ENCODE results near the gene SPATA13.

SPATA13 gene

GRCh38 chr13:24264976-24265375, 104.5 kb downstream of the SPATA13 start:
- Histone ChIP-seq H3K4me3 (ENCODE audit: low read depth in 1 of 2, low read length in 2 of 2) (no peak overlapping the region), H3K27ac (ENCODE audit: low read length) (no peak overlapping the region), H3K9me3 (ENCODE audit: control insufficient read depth in 1 of 2, low read length in 2 of 2) (no peaks in the 10 kb centered on the region), H3K4me1 (ENCODE audit: control insufficient read depth in 1 of 2, insufficient read depth in 2 of 2, low read length in 2 of 2) (no peaks in the 10 kb centered on the region), H3K27me3 (ENCODE audit: low read depth, low read length) (no peaks in the 10 kb centered on the region), H3K36me3 (ENCODE audit: control insufficient read depth in 1 of 2, insufficient read depth in 2 of 2, low read length in 2 of 2) (no peaks in the 10 kb centered on the region)

- no peak overlapping the region for H3K4me3 ChIP-seq (ENCODE audit: low read depth in 1 of 2, low read length in 2 of 2)
- H3K9me3 ChIP-seq (ENCODE audit: control insufficient read depth in 1 of 2, low read length in 2 of 2) = no peaks in the 10 kb centered on the region
- no peak overlapping the region for H3K27ac ChIP-seq (ENCODE audit: low read length)
- no peaks in the 10 kb centered on the region for H3K36me3 ChIP-seq (ENCODE audit: control insufficient read depth in 1 of 2, insufficient read depth in 2 of 2, low read length in 2 of 2)
- H3K4me1 ChIP-seq (ENCODE audit: control insufficient read depth in 1 of 2, insufficient read depth in 2 of 2, low read length in 2 of 2) = peaks cover 0 to 4% of the 10 kb centered on the region in 2 donors
- H3K27me3 ChIP-seq (ENCODE audit: low read depth, low read length) = no peaks in the 10 kb centered on the region
Observed at GRCh38 chr13:24265453-24265852, 104.9 kb downstream of the SPATA13 start.

- H3K27ac ChIP-seq (ENCODE audit: low read length) = peak overlapping the region; percentile 65
- no peaks in the 10 kb centered on the region for H3K36me3 ChIP-seq (ENCODE audit: control insufficient read depth in 1 of 2, insufficient read depth in 2 of 2, low read length in 2 of 2)
- peaks cover 12 to 13% of the 10 kb centered on the region in 2 donors for H3K4me1 ChIP-seq (ENCODE audit: control insufficient read depth in 1 of 2, insufficient read depth in 2 of 2, low read length in 2 of 2)
- no peaks in the 10 kb centered on the region for H3K9me3 ChIP-seq (ENCODE audit: control insufficient read depth in 1 of 2, low read length in 2 of 2)
- no peaks in the 10 kb centered on the region for H3K27me3 ChIP-seq (ENCODE audit: low read depth, low read length)
- H3K4me3 ChIP-seq (ENCODE audit: low read depth in 1 of 2, low read length in 2 of 2) = peak overlapping the region in 1 of 2 donors; percentile 22
Observed at GRCh38 chr13:24267274-24267673, 106.8 kb downstream of the SPATA13 start.

- peak overlapping the region; percentile 65 for H3K27ac ChIP-seq (ENCODE audit: low read length)
- no peaks in the 10 kb centered on the region for H3K9me3 ChIP-seq (ENCODE audit: control insufficient read depth in 1 of 2, low read length in 2 of 2)
Observed at GRCh38 chr13:24267801-24268200, 107.3 kb downstream of the SPATA13 start.

GRCh38 chr13:24269821-24270220, 109.3 kb downstream of the SPATA13 start:
- Histone ChIP-seq H3K4me3 (ENCODE audit: low read depth in 1 of 2, low read length in 2 of 2) (no peak overlapping the region), H3K9me3 (ENCODE audit: control insufficient read depth in 1 of 2, low read length in 2 of 2) (no peaks in the 10 kb centered on the region), H3K36me3 (ENCODE audit: control insufficient read depth in 1 of 2, insufficient read depth in 2 of 2, low read length in 2 of 2) (no peaks in the 10 kb centered on the region), H3K27me3 (ENCODE audit: low read depth, low read length) (no peaks in the 10 kb centered on the region), H3K27ac (ENCODE audit: low read length) (peak overlapping the region; percentile 88), H3K4me1 (ENCODE audit: control insufficient read depth in 1 of 2, insufficient read depth in 2 of 2, low read length in 2 of 2) (peaks cover 19 to 30% of the 10 kb centered on the region in 2 donors)

More at GRCh38 chr13:24267801-24268200, 107.3 kb downstream of the SPATA13 start:
- no peaks in the 10 kb centered on the region for H3K36me3 ChIP-seq (ENCODE audit: control insufficient read depth in 1 of 2, insufficient read depth in 2 of 2, low read length in 2 of 2)
- peaks cover 17 to 18% of the 10 kb centered on the region in 2 donors for H3K4me1 ChIP-seq (ENCODE audit: control insufficient read depth in 1 of 2, insufficient read depth in 2 of 2, low read length in 2 of 2)
- H3K27me3 ChIP-seq (ENCODE audit: low read depth, low read length) = no peaks in the 10 kb centered on the region
- H3K4me3 ChIP-seq (ENCODE audit: low read depth in 1 of 2, low read length in 2 of 2) = peak overlapping the region in 1 of 2 donors; percentile 22

GRCh38 chr13:24270639-24271141, 110.2 kb downstream of the SPATA13 start:
- H3K27me3 ChIP-seq (ENCODE audit: low read depth, low read length) = no peaks in the 10 kb centered on the region
- peaks cover 19 to 36% of the 10 kb centered on the region in 2 donors for H3K4me1 ChIP-seq (ENCODE audit: control insufficient read depth in 1 of 2, insufficient read depth in 2 of 2, low read length in 2 of 2)
- H3K4me3 ChIP-seq (ENCODE audit: low read depth in 1 of 2, low read length in 2 of 2) = peak overlapping the region; percentile 52 to 70
- no peaks in the 10 kb centered on the region for H3K36me3 ChIP-seq (ENCODE audit: control insufficient read depth in 1 of 2, insufficient read depth in 2 of 2, low read length in 2 of 2)
- no peaks in the 10 kb centered on the region for H3K9me3 ChIP-seq (ENCODE audit: control insufficient read depth in 1 of 2, low read length in 2 of 2)
- H3K27ac ChIP-seq (ENCODE audit: low read length) = peak overlapping the region; percentile 88

- Histone ChIP-seq H3K4me3 (ENCODE audit: low read depth in 1 of 2, low read length in 2 of 2) (peak overlapping the region; percentile 52 to 70), H3K9me3 (ENCODE audit: control insufficient read depth in 1 of 2, low read length in 2 of 2) (no peaks in the 10 kb centered on the region), H3K4me1 (ENCODE audit: control insufficient read depth in 1 of 2, insufficient read depth in 2 of 2, low read length in 2 of 2) (peaks cover 19 to 36% of the 10 kb centered on the region in 2 donors), H3K27ac (ENCODE audit: low read length) (peak overlapping the region; percentile 88), H3K36me3 (ENCODE audit: control insufficient read depth in 1 of 2, insufficient read depth in 2 of 2, low read length in 2 of 2) (no peaks in the 10 kb centered on the region), H3K27me3 (ENCODE audit: low read depth, low read length) (no peaks in the 10 kb centered on the region)
Observed at GRCh38 chr13:24271231-24271600, 110.7 kb downstream of the SPATA13 start.

GRCh38 chr13:24271601-24272451, 111.3 kb downstream of the SPATA13 start:
- Histone ChIP-seq H3K36me3 (ENCODE audit: control insufficient read depth in 1 of 2, insufficient read depth in 2 of 2, low read length in 2 of 2) (no peaks in the 10 kb centered on the region), H3K4me3 (ENCODE audit: low read depth in 1 of 2, low read length in 2 of 2) (peak overlapping the region; percentile 52 to 70), H3K27ac (ENCODE audit: low read length) (peak overlapping the region; percentile 88), H3K9me3 (ENCODE audit: control insufficient read depth in 1 of 2, low read length in 2 of 2) (no peaks in the 10 kb centered on the region), H3K4me1 (ENCODE audit: control insufficient read depth in 1 of 2, insufficient read depth in 2 of 2, low read length in 2 of 2) (peaks cover 19 to 36% of the 10 kb centered on the region in 2 donors), H3K27me3 (ENCODE audit: low read depth, low read length) (no peaks in the 10 kb centered on the region)

GRCh38 chr13:24272452-24273161, 112.1 kb downstream of the SPATA13 start:
- Histone ChIP-seq H3K4me3 (ENCODE audit: low read depth in 1 of 2, low read length in 2 of 2) (peak overlapping the region; percentile 52 to 70), H3K36me3 (ENCODE audit: control insufficient read depth in 1 of 2, insufficient read depth in 2 of 2, low read length in 2 of 2) (no peaks in the 10 kb centered on the region), H3K9me3 (ENCODE audit: control insufficient read depth in 1 of 2, low read length in 2 of 2) (no peaks in the 10 kb centered on the region), H3K4me1 (ENCODE audit: control insufficient read depth in 1 of 2, insufficient read depth in 2 of 2, low read length in 2 of 2) (peaks cover 19 to 36% of the 10 kb centered on the region in 2 donors), H3K27me3 (ENCODE audit: low read depth, low read length) (no peaks in the 10 kb centered on the region), H3K27ac (ENCODE audit: low read length) (peak overlapping the region; percentile 88)

GRCh38 chr13:24273926-24274325, 113.4 kb downstream of the SPATA13 start:
- Histone ChIP-seq H3K9me3 (ENCODE audit: control insufficient read depth in 1 of 2, low read length in 2 of 2) (no peaks in the 10 kb centered on the region), H3K4me3 (ENCODE audit: low read depth in 1 of 2, low read length in 2 of 2) (no peak overlapping the region), H3K4me1 (ENCODE audit: control insufficient read depth in 1 of 2, insufficient read depth in 2 of 2, low read length in 2 of 2) (peaks cover 19 to 36% of the 10 kb centered on the region in 2 donors), H3K27me3 (ENCODE audit: low read depth, low read length) (no peaks in the 10 kb centered on the region), H3K27ac (ENCODE audit: low read length) (no peak overlapping the region), H3K36me3 (ENCODE audit: control insufficient read depth in 1 of 2, insufficient read depth in 2 of 2, low read length in 2 of 2) (no peaks in the 10 kb centered on the region)

GRCh38 chr13:24274452-24275021, 114.0 kb downstream of the SPATA13 start:
- Histone ChIP-seq H3K4me1 (ENCODE audit: control insufficient read depth in 1 of 2, insufficient read depth in 2 of 2, low read length in 2 of 2) (peaks cover 19 to 36% of the 10 kb centered on the region in 2 donors), H3K27ac (ENCODE audit: low read length) (no peak overlapping the region), H3K27me3 (ENCODE audit: low read depth, low read length) (no peaks in the 10 kb centered on the region), H3K4me3 (ENCODE audit: low read depth in 1 of 2, low read length in 2 of 2) (no peak overlapping the region), H3K36me3 (ENCODE audit: control insufficient read depth in 1 of 2, insufficient read depth in 2 of 2, low read length in 2 of 2) (no peaks in the 10 kb centered on the region), H3K9me3 (ENCODE audit: control insufficient read depth in 1 of 2, low read length in 2 of 2) (no peaks in the 10 kb centered on the region)
